Activated B cell treated with CpG ODN at 0.5 μM for 24 hours (primary cell): ENCODE measurements around the gene M1AP. TPM values are rescaled to one million over a fixed set of nuclear protein-coding genes. Genes with fewer than 3 reads are reported as not detected.
A peak's percentile ranks its signal among the peaks of the same experiment; 100 is the strongest.

Source experiments
- ATAC-seq: fragments of 200-7000 bp; cut with Tn5 transposase; one replicate; pipeline ENCODE4 v1.10.0; 2021; ENCODE audit warnings: low read depth, mild to moderate bottlenecking, moderate library complexity
- CTCF ChIA-PET: fragments of 350-600 bp; sonication (Branson Sonifier 250); formaldehyde crosslinking; loops from one replicate; lab custom pipeline; 2021; ENCODE audit warnings: antibody characterized with exemption; lab: Charles Lee
- POLR2A ChIA-PET: fragments of 350-600 bp; sonication (Branson Sonifier 250); formaldehyde crosslinking; loops from one replicate; lab custom pipeline; 2021; ENCODE audit warnings: antibody characterized with exemption; lab: Charles Lee
- DNase-seq: peaks from one replicate; pipeline ENCODE4 v3.0.0; 2022
- H3K27ac Mint-ChIP-seq: one replicate; pipeline ENCODE4 v1.8.0; 2020; ENCODE audit warnings: mixed read lengths
- H3K27me3 Mint-ChIP-seq: one replicate; pipeline ENCODE4 v1.8.0; 2021; ENCODE audit warnings: mixed read lengths
- H3K36me3 Mint-ChIP-seq: one replicate; pipeline ENCODE4 v1.8.0; 2021; ENCODE audit warnings: low read depth, mixed read lengths
- H3K4me1 Mint-ChIP-seq: one replicate; pipeline ENCODE4 v1.8.0; 2021; ENCODE audit warnings: mixed read lengths
- H3K4me3 Mint-ChIP-seq: one replicate; pipeline ENCODE4 v1.8.0; 2020; ENCODE audit warnings: mild to moderate bottlenecking, mixed read lengths
- H3K9me3 Mint-ChIP-seq: one replicate; pipeline ENCODE4 v1.8.0; 2020; ENCODE audit warnings: mixed read lengths
- intact Hi-C: fragments of 100-400 bp; cut with micrococcal nuclease; formaldehyde crosslinking; loops from one replicate; pipeline ENCODE4 v1.15.1; 2024
- total RNA-seq: library from RNA; stranded (reverse); gene quantifications from 2 replicates; pipeline ENCODE4 v1.2.3, GENCODE V29; 2022
- TF ChIP-seq, protein P1 (sequence below): fragments of 200-600 bp; IDR thresholded peaks from one replicate; pipeline ENCODE4 v1.8.0; 2022; ENCODE audit warnings: antibody characterized with exemption, mild to moderate bottlenecking

M1AP gene
- total RNA-seq, 1 donor from 2014 or later = not detected

- DNase-seq = peak; percentile 47
- TF ChIP-seq, protein P1, sequence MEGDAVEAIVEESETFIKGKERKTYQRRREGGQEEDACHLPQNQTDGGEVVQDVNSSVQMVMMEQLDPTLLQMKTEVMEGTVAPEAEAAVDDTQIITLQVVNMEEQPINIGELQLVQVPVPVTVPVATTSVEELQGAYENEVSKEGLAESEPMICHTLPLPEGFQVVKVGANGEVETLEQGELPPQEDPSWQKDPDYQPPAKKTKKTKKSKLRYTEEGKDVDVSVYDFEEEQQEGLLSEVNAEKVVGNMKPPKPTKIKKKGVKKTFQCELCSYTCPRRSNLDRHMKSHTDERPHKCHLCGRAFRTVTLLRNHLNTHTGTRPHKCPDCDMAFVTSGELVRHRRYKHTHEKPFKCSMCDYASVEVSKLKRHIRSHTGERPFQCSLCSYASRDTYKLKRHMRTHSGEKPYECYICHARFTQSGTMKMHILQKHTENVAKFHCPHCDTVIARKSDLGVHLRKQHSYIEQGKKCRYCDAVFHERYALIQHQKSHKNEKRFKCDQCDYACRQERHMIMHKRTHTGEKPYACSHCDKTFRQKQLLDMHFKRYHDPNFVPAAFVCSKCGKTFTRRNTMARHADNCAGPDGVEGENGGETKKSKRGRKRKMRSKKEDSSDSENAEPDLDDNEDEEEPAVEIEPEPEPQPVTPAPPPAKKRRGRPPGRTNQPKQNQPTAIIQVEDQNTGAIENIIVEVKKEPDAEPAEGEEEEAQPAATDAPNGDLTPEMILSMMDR = no peak
- Mint-ChIP-seq H3K4me3 (peak overlapping the region; percentile 97), H3K27me3 (no peaks in the 10 kb centered on the region), H3K9me3 (no peaks in the 10 kb centered on the region), H3K36me3 (peaks cover 63% of the 10 kb centered on the region), H3K27ac (peak overlapping the region; percentile 96), H3K4me1 (peaks cover 55% of the 10 kb centered on the region)
- POLR2A ChIA-PET = interaction anchor here (0.8 to 8.8 kb wide), 34 partner anchors 8 to 352 kb away, joined by 3 to 63 read pairs (median 5); partner anchors contain the start of genes C2orf81, CCDC142, DOK1 and INO80B
- peak; percentile 11 for ATAC-seq
- CTCF ChIA-PET = interaction anchor here (0.9 to 4.4 kb wide), 11 partner anchors 8 to 58 kb away, joined by 3 to 34 read pairs (median 5); partner anchors contain the start of genes CCDC142, LBX2, PCGF1 and TTC31
- intact Hi-C loops = loop anchor here (1.0 to 5.0 kb wide), 4 partner anchors 193 to 702 kb away; partner anchors contain the start of genes MTHFD2 and STAMBP
These were observed 117.6 kb downstream of the M1AP start for GRCh38 chr2:74530239-74531187.

DNA sequence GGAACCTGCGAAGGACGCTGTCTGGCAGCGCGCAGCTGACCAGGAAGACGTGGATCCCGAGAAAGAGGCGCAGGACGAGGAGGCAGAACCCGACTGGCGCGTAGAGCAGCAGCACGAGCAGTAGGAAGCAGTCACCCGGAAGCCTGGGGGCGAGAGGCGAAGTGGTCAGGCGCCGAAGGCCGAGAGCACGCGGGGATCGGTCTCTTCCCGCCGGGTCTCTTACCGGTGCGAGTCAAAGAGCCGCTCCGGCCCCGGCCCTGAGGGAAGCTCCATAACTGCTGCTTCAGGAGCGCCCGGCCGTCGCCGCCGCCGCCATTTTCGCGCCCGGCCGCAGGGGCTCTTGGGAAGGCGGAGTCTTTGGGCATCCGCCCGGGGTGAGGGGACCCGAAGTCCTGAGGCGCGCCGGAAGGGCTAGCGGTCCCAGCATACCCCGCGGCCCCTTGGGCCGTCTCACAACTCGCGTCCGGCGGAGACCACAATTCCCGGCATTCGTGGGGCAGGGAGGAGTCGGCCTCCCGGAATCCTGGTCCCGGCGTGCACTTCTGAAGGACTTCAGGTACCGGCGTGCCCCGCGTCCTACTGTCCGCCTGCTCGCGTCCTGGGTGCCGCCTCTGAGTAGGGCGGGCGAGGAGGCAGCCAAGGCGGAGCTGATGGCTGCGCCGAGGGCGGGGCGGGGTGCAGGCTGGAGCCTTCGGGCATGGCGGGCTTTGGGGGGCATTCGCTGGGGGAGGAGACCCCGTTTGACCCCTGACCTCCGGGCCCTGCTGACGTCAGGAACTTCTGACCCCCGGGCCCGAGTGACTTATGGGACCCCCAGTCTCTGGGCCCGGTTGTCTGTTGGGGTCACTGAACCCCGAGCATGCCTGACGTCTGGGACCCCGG is 118.5 kb downstream of the M1AP start, which contains the start of the genes AUP1 and HTRA2:
Gene AUP1, minus strand, starts transcription at position 350 of the 882 bp plus-strand sequence. Its CDS starts 77 bp downstream, at position 273.
Gene HTRA2, plus strand, starts transcription at position 577 of the 882 bp plus-strand sequence. Its CDS starts 74 bp downstream, at position 651.
- ATAC-seq (peak; percentile 83), DNase-seq (peak; percentile 87)
- H3K4me1 Mint-ChIP-seq = peaks cover 55% of the 10 kb centered on the region
- POLR2A ChIA-PET = interaction anchor here (0.6 to 8.8 kb wide), 30 partner anchors 9 to 351 kb away, joined by 3 to 63 read pairs (median 6); partner anchors contain the start of genes CCDC142, DOK1, INO80B and LBX2
- H3K27me3 Mint-ChIP-seq = no peaks in the 10 kb centered on the region
- H3K36me3 Mint-ChIP-seq = peaks cover 66% of the 10 kb centered on the region
- H3K9me3 Mint-ChIP-seq = no peaks in the 10 kb centered on the region
- TF ChIP-seq, protein P1 = no peak
- peak within 1 kb of the TSS; percentile 97 for H3K4me3 Mint-ChIP-seq
- peak within 1 kb of the TSS; percentile 96 for H3K27ac Mint-ChIP-seq
- CTCF ChIA-PET = interaction anchor here (0.8 to 1.2 kb wide), 4 partner anchors 9 to 46 kb away, joined by 3 to 6 read pairs (median 4); partner anchors contain the start of genes CCDC142 and TTC31
- intact Hi-C loops = loop anchor here (1.0 to 5.0 kb wide), 18 partner anchors 10 to 792 kb away; partner anchors contain the start of genes C2orf81, DGUOK, DOK1 and INO80B

- intact Hi-C loops = loop anchor here (1.0 to 2.0 kb wide), 14 partner anchors 11 to 791 kb away; partner anchors contain the start of genes C2orf81, DGUOK, DOK1 and INO80B
- no peaks in the 10 kb centered on the region for H3K9me3 Mint-ChIP-seq
- H3K4me3 Mint-ChIP-seq = peak overlapping the region; percentile 97
- ChIA-PET POLR2A (interaction anchor here (0.6 to 8.8 kb wide), 23 partner anchors 10 to 89 kb away, joined by 3 to 63 read pairs (median 8); partner anchors contain the start of genes CCDC142, DOK1, INO80B and LBX2), CTCF (interaction anchor here (0.6 to 1.2 kb wide), 3 partner anchors 28 to 64 kb away, joined by 3 to 4 read pairs (median 3); partner anchors contain the start of genes CCDC142 and TTC31)
- no peaks in the 10 kb centered on the region for H3K27me3 Mint-ChIP-seq
- TF ChIP-seq, protein P1 = no peak
- DNase-seq (no peak), ATAC-seq (peak; percentile 0)
- H3K4me1 Mint-ChIP-seq = peaks cover 55% of the 10 kb centered on the region
- peaks cover 63% of the 10 kb centered on the region for H3K36me3 Mint-ChIP-seq
- peak overlapping the region; percentile 96 for H3K27ac Mint-ChIP-seq
These were observed 119.4 kb downstream of the M1AP start for GRCh38 chr2:74528600-74529356.

GRCh38 chr2:74527741-74528140 is 120.4 kb downstream of the M1AP start:
- ChIA-PET CTCF (no interaction called here), POLR2A (interaction anchor here (2.1 to 8.8 kb wide), 2 partner anchors 11 to 46 kb away, joined by 13 to 63 read pairs; partner anchors contain the start of genes CCDC142 and TTC31)
- TF ChIP-seq, protein P1 = no peak
- intact Hi-C loops = loop anchor here (2.0 kb wide), 2 partner anchors 73 to 541 kb away; partner anchors contain the start of gene INO80B
- peaks cover 55% of the 10 kb centered on the region for H3K4me1 Mint-ChIP-seq
- DNase-seq (no peak), ATAC-seq (no peak)
- H3K4me3 Mint-ChIP-seq = peak overlapping the region; percentile 97
- no peaks in the 10 kb centered on the region for H3K27me3 Mint-ChIP-seq
- peak overlapping the region; percentile 96 for H3K27ac Mint-ChIP-seq
- H3K9me3 Mint-ChIP-seq = no peaks in the 10 kb centered on the region
- peaks cover 58% of the 10 kb centered on the region for H3K36me3 Mint-ChIP-seq
